HepG2 (cell line): ENCODE measurements around the gene ASB16. TPM values are rescaled to one million over a fixed set of nuclear protein-coding genes. Genes with fewer than 3 reads are reported as not detected.

Experiments
- BRCA1 ChIP-seq: sonication (generic); formaldehyde crosslinking; IDR thresholded peaks from 2 replicates; pipeline ENCODE4 v1.4.0; 2020; ENCODE audit warnings: missing genetic modification reagents
- CBX5 ChIP-seq: sonication (generic); formaldehyde crosslinking; IDR thresholded peaks from 2 replicates; pipeline ENCODE4 v1.4.0; 2020; ENCODE audit warnings: missing genetic modification reagents, borderline replicate concordance
- GATA4 ChIP-seq: sonication (generic); IDR thresholded peaks from 2 replicates; pipeline ENCODE4 v1.6.1; 2016; ENCODE audit warnings: antibody characterized with exemption, low read depth, borderline replicate concordance
- HDAC1 ChIP-seq: sonication (generic); formaldehyde crosslinking; IDR thresholded peaks from 2 replicates; pipeline ENCODE4 v1.5.1; 2020; ENCODE audit warnings: mild to moderate bottlenecking, missing genetic modification reagents
- HNF4A ChIP-seq: sonication (generic); formaldehyde crosslinking; IDR thresholded peaks from 2 replicates; pipeline ENCODE4 v1.4.0; 2020; ENCODE audit warnings: missing genetic modification reagents
- HNRNPUL1 ChIP-seq: fragments of 200-400 bp; formaldehyde crosslinking; IDR thresholded peaks from 2 replicates; pipeline ENCODE4 v1.6.1; 2017; ENCODE audit warnings: low read depth, mild to moderate bottlenecking, low read length, moderate library complexity
- HOXA9 ChIP-seq: sonication (generic); formaldehyde crosslinking; IDR thresholded peaks from 2 replicates; pipeline ENCODE4 v1.8.1; 2022; ENCODE audit warnings: missing genetic modification reagents, mild to moderate bottlenecking, moderate library complexity, borderline replicate concordance
- MIER3 ChIP-seq: IDR thresholded peaks from 2 replicates; pipeline ENCODE4 v1.6.1; 2016; ENCODE audit warnings: missing compliant biosample characterization, borderline replicate concordance
- SYNCRIP ChIP-seq: fragments of 200-400 bp; formaldehyde crosslinking; IDR thresholded peaks from 2 replicates; pipeline ENCODE4 v1.6.1; 2018; ENCODE audit warnings: mild to moderate bottlenecking, low read depth, low read length; ENCODE audit not compliant: insufficient read depth
- ZFAT ChIP-seq: sonication (generic); formaldehyde crosslinking; conservative IDR thresholded peaks from 2 replicates; pipeline ENCODE4 v1.8.1; 2023; ENCODE audit warnings: missing genetic modification reagents, inconsistent platforms
- ZFP36 ChIP-seq: fragments of 150-350 bp; IDR thresholded peaks from 2 replicates; pipeline ENCODE4 v1.6.1; 2018; ENCODE audit warnings: borderline replicate concordance, low read length, low read depth; ENCODE audit not compliant: partially characterized antibody
- ZMYM4 ChIP-seq: sonication (generic); formaldehyde crosslinking; IDR thresholded peaks from 2 replicates; pipeline ENCODE4 v1.8.1; 2023; ENCODE audit warnings: mild to moderate bottlenecking, missing genetic modification reagents
- ZNF256 ChIP-seq: sonication (generic); formaldehyde crosslinking; conservative IDR thresholded peaks from 2 replicates; pipeline ENCODE4 v1.4.0; 2020; ENCODE audit warnings: missing genetic modification reagents
- ZNF296 ChIP-seq: sonication (generic); formaldehyde crosslinking; conservative IDR thresholded peaks from 2 replicates; pipeline ENCODE4 v1.5.0; 2020; ENCODE audit warnings: mild to moderate bottlenecking, missing genetic modification reagents
- ZNF343 ChIP-seq: sonication (generic); formaldehyde crosslinking; IDR thresholded peaks from 2 replicates; pipeline ENCODE4 v1.4.0; 2020; ENCODE audit warnings: mild to moderate bottlenecking, missing genetic modification reagents
- ZNF383 ChIP-seq: sonication (generic); formaldehyde crosslinking; IDR thresholded peaks from 2 replicates; pipeline ENCODE4 v1.4.0; 2020; ENCODE audit warnings: missing genetic modification reagents, mild to moderate bottlenecking, borderline replicate concordance
- ZNF441 ChIP-seq: sonication (generic); formaldehyde crosslinking; IDR thresholded peaks from 2 replicates; pipeline ENCODE4 v1.7.0; 2021; ENCODE audit warnings: missing genetic modification reagents, borderline replicate concordance
- ZNF501 ChIP-seq: sonication (generic); formaldehyde crosslinking; IDR thresholded peaks from 2 replicates; pipeline ENCODE4 v1.5.1; 2020; ENCODE audit warnings: mild to moderate bottlenecking, moderate library complexity, missing genetic modification reagents
- ZNF569 ChIP-seq: sonication (generic); formaldehyde crosslinking; IDR thresholded peaks from 2 replicates; pipeline ENCODE4 v1.5.0; 2020; ENCODE audit warnings: mild to moderate bottlenecking, missing genetic modification reagents, moderate library complexity, borderline replicate concordance
- ZNF572 ChIP-seq: sonication (generic); formaldehyde crosslinking; IDR thresholded peaks from 2 replicates; pipeline ENCODE4 v1.5.1; 2020; ENCODE audit warnings: mild to moderate bottlenecking, missing genetic modification reagents
- ZNF678 ChIP-seq: sonication (generic); formaldehyde crosslinking; IDR thresholded peaks from 2 replicates; pipeline ENCODE4 v1.4.0; 2020; ENCODE audit warnings: mild to moderate bottlenecking, missing genetic modification reagents
- polyA plus RNA-seq, 8 experiments: library from polyadenylated mRNA; depleted of rRNA in 3 of 8; stranded (reverse) in 7 of 8; unstranded in 1 of 8; fragments of >200 nt; fragmentation: Illumina TruSeq in 4 of 8; extraction: Trizol in 4 of 8; gene quantifications; 2 replicates each; pipeline versions ENCODE4 v1.2.1 to v1.2.3, GENCODE V29; 2011 to 2016; ENCODE audit warnings: low read depth in 4 of 8, missing spikeins in 1 of 8, mixed read lengths in 1 of 8; ENCODE audit not compliant: insufficient read depth in 1 of 8
- total RNA-seq, 5 experiments: library from RNA; depleted of rRNA; stranded (reverse); fragments of >200 nt; fragmentation: Illumina TruSeq; extraction: Trizol; gene quantifications; 2 replicates each; pipeline ENCODE4 v1.2.3, GENCODE V29; 2016; ENCODE audit warnings: low read depth in 1 of 5
- TF ChIP-seq, protein P1 (sequence below): sonication (generic); formaldehyde crosslinking; IDR thresholded peaks from 2 replicates; pipeline ENCODE4 v1.8.0; 2022; ENCODE audit warnings: mild to moderate bottlenecking, missing genetic modification reagents, moderate library complexity
- TF ChIP-seq, protein P2 (sequence below): IDR thresholded peaks from 2 replicates; pipeline ENCODE4 v1.6.1; 2016; ENCODE audit warnings: control low read depth
- TF ChIP-seq, protein P3 (sequence below): IDR thresholded peaks from 2 replicates; pipeline ENCODE4 v1.6.1; 2016; ENCODE audit warnings: missing genetic modification reagents, missing compliant biosample characterization
- TF ChIP-seq, protein P4 (sequence below): sonication (generic); formaldehyde crosslinking; IDR thresholded peaks from 2 replicates; pipeline ENCODE4 v1.5.0; 2020; ENCODE audit warnings: mild to moderate bottlenecking, missing genetic modification reagents

ASB16 gene
- total and polyA plus RNA-seq, 2 of the 13 experiments (the other 11 are each of a cell fraction or from before 2014, with no cell fraction given): 0.07 TPM; not detected in 1

DNA sequence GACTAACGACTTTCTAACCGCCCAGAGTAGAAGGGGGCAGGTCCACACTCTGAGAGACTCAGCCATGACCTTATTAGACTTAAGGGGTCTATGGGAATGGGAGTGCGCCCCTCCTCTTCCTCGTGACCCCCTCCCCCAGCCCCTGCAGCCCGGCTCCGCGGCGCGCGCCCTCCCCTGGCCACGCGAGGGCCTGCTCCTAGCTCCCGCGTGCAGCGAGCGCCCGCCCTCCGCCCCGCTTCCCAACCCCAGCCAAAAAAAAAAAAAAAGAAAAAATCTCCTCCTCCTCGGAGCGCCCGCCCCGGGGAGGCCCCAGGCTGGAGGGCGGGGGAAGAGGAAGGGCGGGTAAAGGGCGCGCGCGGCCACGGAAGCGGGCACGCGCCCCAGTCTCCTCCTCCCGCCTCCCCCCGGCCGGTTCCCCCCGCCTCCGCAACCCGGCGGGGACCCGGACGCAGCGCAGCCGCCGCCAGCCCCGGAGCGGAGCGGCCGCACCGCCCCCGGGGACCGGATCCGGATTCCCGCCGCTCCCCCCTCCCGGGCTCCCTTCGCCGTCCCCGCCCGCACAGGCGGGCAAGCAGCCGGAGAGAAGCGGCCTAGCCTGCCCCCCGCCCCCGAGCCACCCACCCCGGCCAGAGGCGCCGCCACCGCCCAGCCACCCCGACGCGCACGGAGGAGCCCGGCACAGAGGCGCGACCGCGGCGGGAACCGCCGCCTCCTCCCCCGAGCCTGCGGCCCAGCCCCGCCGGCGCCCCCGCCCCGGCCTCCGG is 48.0 kb downstream of the ASB16 start (continued):
- TF ChIP-seq GATA4: no peak
- peak; percentile 37 for TF ChIP-seq ZMYM4
- TF ChIP-seq CBX5 (CRISPR knock-in tag): no peak
- no peak for TF ChIP-seq MIER3 (CRISPR knock-in tag)
- no peak for TF ChIP-seq ZFAT (CRISPR knock-in tag)
- no peak for TF ChIP-seq BRCA1 (CRISPR knock-in tag)
- TF ChIP-seq HNF4A (CRISPR knock-in tag): no peak
- TF ChIP-seq, protein P1, sequence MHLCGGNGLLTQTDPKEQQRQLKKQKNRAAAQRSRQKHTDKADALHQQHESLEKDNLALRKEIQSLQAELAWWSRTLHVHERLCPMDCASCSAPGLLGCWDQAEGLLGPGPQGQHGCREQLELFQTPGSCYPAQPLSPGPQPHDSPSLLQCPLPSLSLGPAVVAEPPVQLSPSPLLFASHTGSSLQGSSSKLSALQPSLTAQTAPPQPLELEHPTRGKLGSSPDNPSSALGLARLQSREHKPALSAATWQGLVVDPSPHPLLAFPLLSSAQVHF: no peak
- TF ChIP-seq ZNF501 (CRISPR knock-in tag): no peak
- TF ChIP-seq SYNCRIP: no peak
- TF ChIP-seq ZNF569 (CRISPR knock-in tag): no peak
- TF ChIP-seq ZNF441: no peak
- TF ChIP-seq HDAC1 (CRISPR knock-in tag): peak; percentile 87
- TF ChIP-seq ZNF383 (CRISPR knock-in tag): no peak; the same call in 1 of the 2 replicates
- TF ChIP-seq, protein P2, sequence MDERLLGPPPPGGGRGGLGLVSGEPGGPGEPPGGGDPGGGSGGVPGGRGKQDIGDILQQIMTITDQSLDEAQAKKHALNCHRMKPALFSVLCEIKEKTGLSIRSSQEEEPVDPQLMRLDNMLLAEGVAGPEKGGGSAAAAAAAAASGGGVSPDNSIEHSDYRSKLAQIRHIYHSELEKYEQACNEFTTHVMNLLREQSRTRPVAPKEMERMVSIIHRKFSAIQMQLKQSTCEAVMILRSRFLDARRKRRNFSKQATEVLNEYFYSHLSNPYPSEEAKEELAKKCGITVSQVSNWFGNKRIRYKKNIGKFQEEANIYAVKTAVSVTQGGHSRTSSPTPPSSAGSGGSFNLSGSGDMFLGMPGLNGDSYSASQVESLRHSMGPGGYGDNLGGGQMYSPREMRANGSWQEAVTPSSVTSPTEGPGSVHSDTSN (CRISPR knock-in tag): no peak
- no peak for TF ChIP-seq HNRNPUL1
- TF ChIP-seq HOXA9 (CRISPR knock-in tag): no peak
- no peak for TF ChIP-seq ZNF296
- TF ChIP-seq ZNF572 (CRISPR knock-in tag): no peak; the same call in 1 of the 2 replicates
- TF ChIP-seq, protein P3, sequence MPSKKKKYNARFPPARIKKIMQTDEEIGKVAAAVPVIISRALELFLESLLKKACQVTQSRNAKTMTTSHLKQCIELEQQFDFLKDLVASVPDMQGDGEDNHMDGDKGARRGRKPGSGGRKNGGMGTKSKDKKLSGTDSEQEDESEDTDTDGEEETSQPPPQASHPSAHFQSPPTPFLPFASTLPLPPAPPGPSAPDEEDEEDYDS: peak; percentile 34; the same call in 1 of the 2 replicates
- TF ChIP-seq ZNF343 (CRISPR knock-in tag): no peak
- TF ChIP-seq, protein P4, sequence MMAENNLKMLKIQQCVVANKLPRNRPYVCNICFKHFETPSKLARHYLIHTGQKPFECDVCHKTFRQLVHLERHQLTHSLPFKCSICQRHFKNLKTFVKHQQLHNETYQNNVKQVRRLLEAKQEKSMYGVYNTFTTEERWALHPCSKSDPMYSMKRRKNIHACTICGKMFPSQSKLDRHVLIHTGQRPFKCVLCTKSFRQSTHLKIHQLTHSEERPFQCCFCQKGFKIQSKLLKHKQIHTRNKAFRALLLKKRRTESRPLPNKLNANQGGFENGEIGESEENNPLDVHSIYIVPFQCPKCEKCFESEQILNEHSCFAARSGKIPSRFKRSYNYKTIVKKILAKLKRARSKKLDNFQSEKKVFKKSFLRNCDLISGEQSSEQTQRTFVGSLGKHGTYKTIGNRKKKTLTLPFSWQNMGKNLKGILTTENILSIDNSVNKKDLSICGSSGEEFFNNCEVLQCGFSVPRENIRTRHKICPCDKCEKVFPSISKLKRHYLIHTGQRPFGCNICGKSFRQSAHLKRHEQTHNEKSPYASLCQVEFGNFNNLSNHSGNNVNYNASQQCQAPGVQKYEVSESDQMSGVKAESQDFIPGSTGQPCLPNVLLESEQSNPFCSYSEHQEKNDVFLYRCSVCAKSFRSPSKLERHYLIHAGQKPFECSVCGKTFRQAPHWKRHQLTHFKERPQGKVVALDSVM (CRISPR knock-in tag): no peak
- no peak for TF ChIP-seq ZNF256 (CRISPR knock-in tag)
- no peak for TF ChIP-seq ZFP36
- TF ChIP-seq ZNF678 (CRISPR knock-in tag): no peak
